HEK293T (cell line): Measurements from ENCODE around the gene MUC21.
"Not testable (repeated sequence)": the region's sequence is repeated elsewhere in the genome, so short reads cannot be mapped to it uniquely, and the experiment has no call there.

ENCODE experiments used
- CTCF ChIA-PET: fragments of 350-600 bp; formaldehyde crosslinking; extraction: SDS; loops from one replicate; lab custom pipeline; 2021; ENCODE audit warnings: antibody characterized with exemption, inconsistent platforms; lab: Yijun Ruan, JAX
- POLR2A ChIA-PET: fragments of 350-600 bp; formaldehyde crosslinking; extraction: SDS; loops from one replicate; lab custom pipeline; 2020; ENCODE audit warnings: antibody characterized with exemption, inconsistent platforms; lab: Yijun Ruan, JAX
- DNase-seq: peaks from one replicate; pipeline ENCODE4 v3.0.0; 2012; ENCODE audit warnings: mixed read lengths; ENCODE audit errors: extremely low spot score
- ARNT ChIP-seq: fragments of 450-650 bp; IDR thresholded peaks from 2 replicates; pipeline ENCODE4 v1.6.1; 2017; ENCODE audit warnings: mild to moderate bottlenecking
- BHLHE40 ChIP-seq: fragments of 450-650 bp; IDR thresholded peaks from 2 replicates; pipeline ENCODE4 v1.6.1; 2016; ENCODE audit warnings: mild to moderate bottlenecking, moderate library complexity, borderline replicate concordance
- CTBP1 ChIP-seq: fragments of 450-650 bp; IDR thresholded peaks from 2 replicates; pipeline ENCODE4 v1.6.1; 2016; ENCODE audit warnings: borderline replicate concordance
- ELF4 ChIP-seq: fragments of 450-650 bp; IDR thresholded peaks from 2 replicates; pipeline ENCODE4 v1.6.1; 2017; ENCODE audit warnings: antibody characterized with exemption
- FOXA1 ChIP-seq: fragments of 450-650 bp; IDR thresholded peaks from 2 replicates; pipeline ENCODE4 v1.6.1; 2016; ENCODE audit warnings: mild to moderate bottlenecking
- FOXK2 ChIP-seq: fragments of 450-650 bp; IDR thresholded peaks from 2 replicates; pipeline ENCODE4 v1.6.1; 2016; ENCODE audit warnings: mild to moderate bottlenecking
- FOXM1 ChIP-seq: fragments of 450-650 bp; IDR thresholded peaks from 2 replicates; pipeline ENCODE4 v1.6.1; 2017; ENCODE audit warnings: mild to moderate bottlenecking, borderline replicate concordance
- HDGF ChIP-seq: fragments of 450-650 bp; IDR thresholded peaks from 2 replicates; pipeline ENCODE4 v1.6.1; 2017; ENCODE audit warnings: antibody characterized with exemption, borderline replicate concordance
- L3MBTL2 ChIP-seq: fragments of 450-650 bp; conservative IDR thresholded peaks from 2 replicates; pipeline ENCODE4 v1.6.1; 2016; ENCODE audit warnings: mild to moderate bottlenecking
- LEF1 ChIP-seq: fragments of 450-650 bp; IDR thresholded peaks from 2 replicates; pipeline ENCODE4 v1.6.1; 2017; ENCODE audit warnings: mild to moderate bottlenecking, borderline replicate concordance
- NFRKB ChIP-seq: fragments of 450-650 bp; IDR thresholded peaks from 2 replicates; pipeline ENCODE4 v1.6.1; 2016; ENCODE audit warnings: mild to moderate bottlenecking, moderate library complexity
- PKNOX1 ChIP-seq: fragments of 450-650 bp; IDR thresholded peaks from 2 replicates; pipeline ENCODE4 v1.6.1; 2016
- SP1 ChIP-seq: fragments of 450-650 bp; IDR thresholded peaks from 2 replicates; pipeline ENCODE4 v1.6.1; 2017
- SUZ12 ChIP-seq: fragments of 450-650 bp; IDR thresholded peaks from 2 replicates; pipeline ENCODE4 v1.6.1; 2016; ENCODE audit warnings: mild to moderate bottlenecking
- TARDBP ChIP-seq: fragments of 450-650 bp; IDR thresholded peaks from 2 replicates; pipeline ENCODE4 v1.6.1; 2016
- ZNF384 ChIP-seq: fragments of 450-650 bp; IDR thresholded peaks from 2 replicates; pipeline ENCODE4 v1.6.1; 2016

The MUC21 gene

GRCh38 chr6:30987304-30987703 is 3.8 kb downstream of the MUC21 start:
- CTCF ChIA-PET, result interaction anchor here (0.9 kb wide), 1 partner anchor 82 kb away, joined by 3 read pairs; no protein-coding TSS in a partner anchor
- no peak for TF ChIP-seq LEF1
- no peak for TF ChIP-seq FOXA1
- no peak for TF ChIP-seq FOXM1
- TF ChIP-seq SP1, result no peak
- TF ChIP-seq PKNOX1, result no peak
- TF ChIP-seq ELF4, result no peak
- no peak for TF ChIP-seq TARDBP
- POLR2A ChIA-PET, result no interaction called here
- DNase-seq, result no peak

- TF ChIP-seq L3MBTL2 (no peak), BHLHE40 (no peak), LEF1 (no peak), NFRKB (no peak), PKNOX1 (no peak), FOXM1 (no peak), HDGF (no peak), TARDBP (no peak), ZNF384 (no peak), ARNT (no peak), CTBP1 (no peak), ELF4 (no peak), FOXK2 (no peak)
- no peak for DNase-seq
- ChIA-PET POLR2A (no interaction called here), CTCF (interaction anchor here (0.9 to 1.5 kb wide), 2 partner anchors 72 to 81 kb away, joined by 3 read pairs; no protein-coding TSS in a partner anchor)
Observed at GRCh38 chr6:30988209-30988825, 4.8 kb downstream of the MUC21 start.

DNA sequence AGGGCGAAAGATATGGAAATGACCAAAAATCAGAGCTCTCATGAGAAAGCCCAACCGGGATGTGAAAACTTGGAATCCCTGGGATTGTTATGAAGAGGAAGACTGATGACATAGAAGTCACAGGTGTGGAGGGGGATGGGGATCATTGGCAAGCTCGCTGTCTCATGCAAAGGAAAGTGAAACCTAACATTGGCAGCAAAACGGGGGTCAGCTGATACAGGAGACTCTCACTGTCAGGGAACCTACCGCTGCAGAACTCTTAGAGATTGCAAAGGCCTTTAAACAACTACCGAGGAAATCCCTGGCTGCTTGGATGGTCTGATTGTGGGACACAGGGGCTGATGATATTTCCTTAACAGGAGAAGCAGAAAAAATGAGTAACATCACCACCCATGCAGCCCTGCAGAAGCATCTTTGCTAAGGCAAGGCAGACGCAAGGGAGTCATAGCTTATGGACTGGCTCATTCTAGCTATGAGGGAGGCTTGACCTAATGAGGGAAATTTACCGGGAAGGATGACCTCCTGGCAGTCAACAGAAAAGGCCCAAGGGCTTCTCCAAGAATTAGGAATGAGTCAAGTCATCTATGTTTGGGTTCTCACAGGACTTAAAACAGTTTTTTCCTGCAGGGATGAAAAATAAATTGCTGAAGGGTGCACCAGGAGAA is 7.0 kb downstream of the MUC21 start:
- TF ChIP-seq FOXM1, result no peak
- no peak for TF ChIP-seq HDGF
- no peak for TF ChIP-seq LEF1
- TF ChIP-seq CTBP1, result no peak
- TF ChIP-seq FOXK2, result no peak
- TF ChIP-seq SUZ12, result no peak
- TF ChIP-seq FOXA1, result no peak
- TF ChIP-seq SP1, result no peak
- TF ChIP-seq BHLHE40, result no peak
- TF ChIP-seq ELF4, result no peak
- no peak for TF ChIP-seq ZNF384
- TF ChIP-seq ARNT, result no peak
- TF ChIP-seq L3MBTL2, result no peak
- TF ChIP-seq NFRKB, result no peak
- no peak for TF ChIP-seq TARDBP
- TF ChIP-seq PKNOX1, result no peak
- POLR2A ChIA-PET, result no interaction called here
- DNase-seq, result no peak
- CTCF ChIA-PET, result interaction anchor here (1.9 kb wide), 1 partner anchor 9 kb away, joined by 5 read pairs; no protein-coding TSS in a partner anchor

DNA sequence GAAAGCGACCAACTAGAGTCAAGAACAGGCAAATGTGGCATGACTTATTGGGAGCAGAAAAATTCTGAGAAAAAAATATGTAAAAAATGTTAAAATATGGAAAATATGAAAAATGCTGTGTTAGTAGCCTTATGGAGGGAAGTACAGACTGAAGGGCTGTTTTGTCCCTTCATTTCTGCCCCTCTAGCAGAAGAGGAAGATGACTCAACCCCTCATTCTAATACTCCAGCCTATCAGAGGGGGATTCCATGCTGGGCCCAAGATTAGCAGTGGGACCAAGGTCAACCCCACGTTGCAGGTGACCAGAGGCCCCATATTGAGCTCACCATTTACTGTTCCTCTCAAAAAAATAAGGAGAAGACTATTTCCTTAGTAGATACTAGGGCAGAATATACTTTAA is 8.4 kb downstream of the MUC21 start:
- TF ChIP-seq ZNF384 (no peak), NFRKB (no peak), TARDBP (no peak), HDGF (no peak), ARNT (no peak), SP1 (no peak), ELF4 (no peak), LEF1 (no peak), FOXK2 (no peak), FOXA1 (no peak), FOXM1 (no peak), SUZ12 (no peak)
- CTCF ChIA-PET, result interaction anchor here (1.9 kb wide), 1 partner anchor 10 kb away, joined by 5 read pairs; no protein-coding TSS in a partner anchor
- POLR2A ChIA-PET, result no interaction called here
- DNase-seq, result no peak

GRCh38 chr6:30997301-30997700 is 13.8 kb downstream of the MUC21 start:
- TF ChIP-seq BHLHE40, result no peak
- TF ChIP-seq SP1, result no peak

DNA sequence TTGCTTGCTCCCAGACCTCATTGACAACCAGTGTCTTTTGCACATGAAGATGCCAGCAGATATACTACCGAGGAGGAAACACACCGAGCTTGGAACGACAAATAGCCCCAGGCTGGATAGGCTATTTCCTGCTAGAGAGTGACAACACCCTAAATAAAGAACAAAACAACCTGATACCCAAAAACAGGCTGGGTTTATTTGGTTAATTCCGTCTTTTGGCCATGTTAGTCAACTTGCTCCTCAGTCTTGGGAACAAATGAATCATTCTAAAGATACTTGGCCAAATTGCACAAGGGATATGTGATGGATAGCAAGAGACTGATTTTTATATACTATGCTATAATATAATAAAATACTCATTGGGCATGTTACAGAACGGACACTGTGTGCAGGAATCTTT is 15.3 kb downstream of the MUC21 start:
- DNase-seq, result no peak
- POLR2A ChIA-PET, result no interaction called here
- TF ChIP-seq ARNT, result no peak
- no peak for TF ChIP-seq ZNF384
- TF ChIP-seq SUZ12, result no peak
- no peak for TF ChIP-seq FOXA1
- no peak for TF ChIP-seq PKNOX1
- TF ChIP-seq TARDBP, result no peak
- TF ChIP-seq BHLHE40, result no peak
- TF ChIP-seq NFRKB, result no peak
- TF ChIP-seq CTBP1, result no peak
- no peak for TF ChIP-seq LEF1
- no peak for TF ChIP-seq SP1
- no peak for TF ChIP-seq HDGF
- TF ChIP-seq FOXK2, result no peak
- TF ChIP-seq ELF4, result no peak
- TF ChIP-seq FOXM1, result no peak
- TF ChIP-seq L3MBTL2, result no peak
- CTCF ChIA-PET, result no interaction called here

More at GRCh38 chr6:30997301-30997700, 13.8 kb downstream of the MUC21 start:
- ChIA-PET POLR2A (no interaction called here), CTCF (no interaction called here)
- DNase-seq, result no peak

GRCh38 chr6:31000067-31000860 is 16.7 kb downstream of the MUC21 start:
- CTCF ChIA-PET, result interaction anchor here (0.9 kb wide), 1 partner anchor 87 kb away, joined by 3 read pairs; no protein-coding TSS in a partner anchor
- DNase-seq, POLR2A ChIA-PET: not testable (repeated sequence)
